Measurements from ENCODE around the gene CDV3.

Gene CDV3

DNA sequence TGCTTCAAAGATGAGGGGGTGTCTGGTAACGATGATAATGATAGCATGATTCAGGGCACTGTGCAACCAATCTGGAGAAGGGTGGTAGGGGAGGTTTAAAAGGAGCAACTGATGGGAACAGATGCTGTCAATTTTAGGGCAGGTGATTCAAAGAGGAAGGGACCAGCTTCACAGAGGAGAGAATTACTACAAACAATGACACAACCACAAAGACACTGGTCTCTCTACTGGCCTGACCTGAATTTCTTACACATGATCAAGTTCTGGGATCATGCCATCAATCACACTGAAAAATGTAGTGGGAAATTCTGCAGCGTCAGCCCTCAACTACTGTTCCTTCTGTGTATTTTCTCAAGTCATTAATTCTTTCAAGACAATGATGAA lies 2.6 kb upstream of the CDV3 start:
- no peaks in the 10 kb centered on the region for H3K27me3 ChIP-seq (ENCODE audit: control insufficient read depth, insufficient read depth, low read length)
- H3K4me3 ChIP-seq (ENCODE audit: low read depth, low read length), result no peak overlapping the region
- no peaks in the 10 kb centered on the region for H3K9me3 ChIP-seq (ENCODE audit: control insufficient read depth, insufficient read depth, low read length)
- peaks cover 10% of the 10 kb centered on the region for H3K4me1 ChIP-seq (ENCODE audit: control insufficient read depth, insufficient read depth, low read length)
- H3K36me3 ChIP-seq (ENCODE audit: control insufficient read depth, insufficient read depth, low read length), result no peaks in the 10 kb centered on the region
- no peak overlapping the region for H3K9ac ChIP-seq (ENCODE audit: low read depth, low read length)

DNA sequence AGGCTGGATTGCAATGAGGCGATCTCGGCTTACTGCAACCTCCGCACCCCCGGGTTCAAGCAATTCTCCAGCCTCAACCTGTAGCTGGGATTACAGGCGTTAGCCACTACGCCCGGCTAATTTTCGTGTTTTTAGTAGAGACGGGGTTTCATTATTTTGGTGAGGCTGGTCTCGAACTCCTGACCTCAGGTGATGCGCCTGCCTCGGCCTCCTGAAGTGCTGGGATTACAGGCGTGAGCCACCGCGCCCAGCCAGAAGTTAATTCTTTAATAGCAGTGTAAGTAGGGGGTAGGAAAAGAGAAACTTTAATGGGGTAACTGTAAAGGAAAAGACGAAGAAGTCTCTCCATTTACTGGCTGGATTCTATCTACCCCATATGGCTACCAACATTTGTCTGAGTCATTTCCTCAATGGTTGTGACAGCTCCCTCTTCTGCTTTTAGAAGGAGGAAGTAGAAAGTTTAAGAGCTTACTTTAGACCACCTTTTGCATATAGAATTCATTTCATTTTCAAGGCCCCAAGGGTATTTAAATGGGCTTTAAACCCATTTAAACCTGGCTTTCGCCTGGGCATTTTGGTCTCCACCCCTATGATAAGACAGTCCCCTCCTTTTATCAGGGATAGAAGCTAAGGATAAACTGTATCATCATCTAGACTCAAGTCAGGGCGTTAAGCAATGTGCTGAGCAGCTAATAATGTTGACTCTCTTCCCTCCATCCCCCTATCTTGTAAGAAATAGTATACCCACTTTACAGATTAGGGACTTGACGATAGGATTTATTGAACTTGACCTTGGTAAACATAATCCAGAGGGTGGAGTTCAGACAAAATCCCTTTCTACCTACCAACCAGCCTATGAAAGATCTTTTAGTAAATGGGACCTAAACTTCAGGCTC lies 1.1 kb upstream of the CDV3 start:
- H3K4me3 ChIP-seq (ENCODE audit: low read depth, low read length), result peak overlapping the region; percentile 43
- no peaks in the 10 kb centered on the region for H3K9me3 ChIP-seq (ENCODE audit: control insufficient read depth, insufficient read depth, low read length)
- H3K27me3 ChIP-seq (ENCODE audit: control insufficient read depth, insufficient read depth, low read length), result no peaks in the 10 kb centered on the region

DNA sequence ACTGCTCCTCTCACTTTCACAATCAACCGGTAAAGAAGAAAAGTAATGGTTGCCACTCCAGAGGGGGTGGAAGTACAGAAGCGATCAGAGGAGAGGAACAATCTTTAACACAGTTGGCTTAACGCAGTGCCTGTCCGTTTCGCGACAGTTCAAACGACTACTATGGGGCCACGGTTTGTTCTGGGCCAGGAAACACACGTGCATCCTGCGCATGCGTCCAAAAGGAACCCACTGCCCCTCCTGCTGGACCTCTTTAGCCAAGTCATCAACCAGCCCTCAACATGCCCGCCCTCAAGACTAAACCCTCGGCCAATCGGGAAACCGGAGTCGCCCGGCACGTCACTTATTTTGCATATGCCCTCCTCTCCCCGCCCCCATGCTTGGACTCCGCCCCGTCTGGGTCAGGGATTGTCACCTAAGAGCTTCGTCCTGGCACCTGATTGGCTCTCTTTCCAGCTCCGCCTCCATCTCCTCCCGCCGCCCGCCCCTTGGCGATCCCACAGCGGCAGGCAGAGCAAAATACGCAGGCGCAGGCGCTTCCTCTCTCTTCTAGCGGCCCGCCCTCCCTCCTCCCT lies 345 bp upstream of the CDV3 start:
- H3K36me3 ChIP-seq (ENCODE audit: control insufficient read depth, insufficient read depth, low read length), result peaks cover 5% of the 10 kb centered on the region
- H3K4me3 ChIP-seq (ENCODE audit: low read depth, low read length), result peak overlapping the region; percentile 61
- H3K4me1 ChIP-seq (ENCODE audit: control insufficient read depth, insufficient read depth, low read length), result peaks cover 12% of the 10 kb centered on the region
- no peaks in the 10 kb centered on the region for H3K9me3 ChIP-seq (ENCODE audit: control insufficient read depth, insufficient read depth, low read length)
- no peaks in the 10 kb centered on the region for H3K27me3 ChIP-seq (ENCODE audit: control insufficient read depth, insufficient read depth, low read length)
- no peak overlapping the region for H3K9ac ChIP-seq (ENCODE audit: low read depth, low read length)

More for the DNA sequence above, 1.1 kb upstream of the CDV3 start:
- H3K36me3 ChIP-seq (ENCODE audit: control insufficient read depth, insufficient read depth, low read length), result no peaks in the 10 kb centered on the region
- H3K4me1 ChIP-seq (ENCODE audit: control insufficient read depth, insufficient read depth, low read length), result peaks cover 10% of the 10 kb centered on the region
- H3K9ac ChIP-seq (ENCODE audit: low read depth, low read length), result no peak overlapping the region

DNA sequence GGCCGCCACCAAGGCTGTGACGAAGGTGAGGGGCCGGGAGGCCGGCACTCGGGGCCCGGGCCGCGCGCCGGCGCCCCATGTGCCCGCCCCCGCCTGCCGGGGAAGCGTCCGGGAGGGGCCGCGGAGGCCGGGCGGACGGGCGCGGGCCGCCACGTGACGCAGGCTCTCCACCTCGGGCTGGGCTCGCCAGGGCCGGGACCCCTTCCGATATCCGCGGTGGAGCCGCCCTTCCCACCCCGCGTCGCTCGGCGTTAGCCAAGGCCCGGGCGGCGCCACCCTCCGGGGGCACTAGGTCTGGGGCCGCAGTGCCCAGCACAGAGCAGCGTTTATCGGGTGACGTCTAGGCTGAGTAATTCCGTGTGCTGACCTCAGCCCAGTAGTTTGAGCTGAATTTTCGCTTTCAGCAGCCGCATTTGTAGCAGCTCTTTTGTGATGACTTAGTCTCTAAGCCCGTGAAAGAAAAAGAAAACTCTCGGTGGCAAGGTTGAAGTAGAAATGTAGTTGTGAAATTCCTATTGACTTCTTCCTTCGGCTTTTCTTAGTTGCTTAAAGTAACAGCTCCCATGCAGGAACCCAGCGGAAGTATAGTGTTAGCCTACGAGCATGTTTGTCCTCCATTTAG lies 885 bp downstream of the CDV3 start:
- Histone ChIP-seq H3K4me1 (ENCODE audit: control insufficient read depth, insufficient read depth, low read length) (peaks cover 14% of the 10 kb centered on the region), H3K4me3 (ENCODE audit: low read depth, low read length) (peak overlapping the region; percentile 90), H3K9ac (ENCODE audit: low read depth, low read length) (peak overlapping the region; percentile 95), H3K36me3 (ENCODE audit: control insufficient read depth, insufficient read depth, low read length) (peaks cover 10% of the 10 kb centered on the region), H3K27me3 (ENCODE audit: control insufficient read depth, insufficient read depth, low read length) (no peaks in the 10 kb centered on the region), H3K9me3 (ENCODE audit: control insufficient read depth, insufficient read depth, low read length) (no peaks in the 10 kb centered on the region)

DNA sequence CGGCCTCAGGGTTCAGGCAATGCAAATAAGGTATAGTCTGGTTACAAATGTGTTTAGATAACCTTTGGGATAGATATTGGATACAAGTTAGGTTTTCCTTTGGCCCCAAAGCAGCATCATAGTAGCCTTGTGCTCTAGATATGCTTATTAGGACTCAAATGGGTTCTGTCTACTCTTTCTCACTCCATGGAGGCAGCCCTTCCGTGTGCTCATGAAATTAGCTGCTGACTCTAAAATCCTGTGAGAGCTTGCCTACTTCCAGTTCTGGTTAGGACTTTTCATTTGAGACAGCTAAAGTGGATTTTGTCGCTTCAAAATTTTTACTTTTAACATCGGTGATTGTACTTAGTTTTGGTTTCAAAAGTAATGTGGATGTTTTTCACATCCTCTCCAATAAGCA lies 1.6 kb downstream of the CDV3 start:
- Histone ChIP-seq H3K27me3 (ENCODE audit: control insufficient read depth, insufficient read depth, low read length) (no peaks in the 10 kb centered on the region), H3K9me3 (ENCODE audit: control insufficient read depth, insufficient read depth, low read length) (no peaks in the 10 kb centered on the region), H3K36me3 (ENCODE audit: control insufficient read depth, insufficient read depth, low read length) (peaks cover 10% of the 10 kb centered on the region), H3K4me1 (ENCODE audit: control insufficient read depth, insufficient read depth, low read length) (peaks cover 13% of the 10 kb centered on the region), H3K4me3 (ENCODE audit: low read depth, low read length) (peak overlapping the region; percentile 90), H3K9ac (ENCODE audit: low read depth, low read length) (peak overlapping the region; percentile 95)

DNA sequence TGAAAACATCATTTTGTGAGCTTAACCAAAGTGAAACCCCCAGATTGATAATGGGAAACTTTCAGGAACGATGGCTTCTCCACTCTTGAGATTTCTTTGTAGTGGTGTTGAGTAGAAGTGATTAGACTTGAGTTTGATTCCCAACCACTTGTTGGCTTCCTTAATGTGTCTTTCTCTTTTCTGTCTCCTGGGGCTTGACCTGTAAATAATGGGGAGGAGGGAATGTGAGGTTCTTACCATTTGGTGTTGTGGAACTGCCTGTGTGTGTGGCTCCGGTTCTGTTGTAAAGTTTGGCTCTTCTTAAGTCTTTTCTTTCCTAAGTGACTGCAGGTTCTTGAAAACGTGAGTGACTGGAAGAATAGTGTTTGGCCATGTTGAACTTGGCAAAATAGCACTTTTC lies 2.7 kb downstream of the CDV3 start:
- peak overlapping the region; percentile 90 for H3K4me3 ChIP-seq (ENCODE audit: low read depth, low read length)
- H3K9ac ChIP-seq (ENCODE audit: low read depth, low read length), result no peak overlapping the region
- peaks cover 10% of the 10 kb centered on the region for H3K36me3 ChIP-seq (ENCODE audit: control insufficient read depth, insufficient read depth, low read length)
- H3K9me3 ChIP-seq (ENCODE audit: control insufficient read depth, insufficient read depth, low read length), result no peaks in the 10 kb centered on the region
- H3K27me3 ChIP-seq (ENCODE audit: control insufficient read depth, insufficient read depth, low read length), result no peaks in the 10 kb centered on the region
- peaks cover 10% of the 10 kb centered on the region for H3K4me1 ChIP-seq (ENCODE audit: control insufficient read depth, insufficient read depth, low read length)

DNA sequence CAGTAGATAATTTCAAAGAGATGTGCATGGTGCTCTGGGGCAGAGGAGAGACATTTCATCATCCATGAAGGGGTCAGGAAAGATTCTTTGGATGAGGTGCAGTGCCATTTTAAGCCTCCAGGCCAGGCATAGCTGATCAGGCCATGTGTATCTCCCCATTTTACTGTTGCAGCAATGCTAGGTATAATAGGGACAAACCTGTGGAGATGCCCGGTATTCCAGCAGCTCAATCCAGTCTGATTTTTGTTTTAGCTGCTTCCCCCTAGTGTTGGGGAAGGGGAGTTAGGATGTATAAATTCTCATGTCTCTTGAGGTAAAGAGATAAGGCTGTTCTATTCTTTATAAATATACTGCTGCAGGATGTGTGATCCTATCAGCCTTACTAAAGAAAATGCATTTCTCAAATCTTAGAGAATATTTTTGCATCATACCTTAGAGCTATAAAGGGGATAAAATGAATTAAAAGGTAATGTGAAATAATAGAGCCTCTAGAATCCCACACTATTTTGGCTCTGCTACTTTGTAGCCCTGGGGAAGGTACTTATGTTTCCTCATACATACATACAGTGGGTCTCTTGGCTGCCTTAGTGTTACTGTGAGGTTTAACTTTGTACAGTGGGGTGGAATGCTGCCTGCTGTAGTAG lies 5.2 kb downstream of the CDV3 start:
- Histone ChIP-seq H3K9ac (ENCODE audit: low read depth, low read length) (no peak overlapping the region), H3K4me3 (ENCODE audit: low read depth, low read length) (no peak overlapping the region), H3K4me1 (ENCODE audit: control insufficient read depth, insufficient read depth, low read length) (peaks cover 7% of the 10 kb centered on the region), H3K27me3 (ENCODE audit: control insufficient read depth, insufficient read depth, low read length) (no peaks in the 10 kb centered on the region), H3K9me3 (ENCODE audit: control insufficient read depth, insufficient read depth, low read length) (no peaks in the 10 kb centered on the region), H3K36me3 (ENCODE audit: control insufficient read depth, insufficient read depth, low read length) (peaks cover 15% of the 10 kb centered on the region)

DNA sequence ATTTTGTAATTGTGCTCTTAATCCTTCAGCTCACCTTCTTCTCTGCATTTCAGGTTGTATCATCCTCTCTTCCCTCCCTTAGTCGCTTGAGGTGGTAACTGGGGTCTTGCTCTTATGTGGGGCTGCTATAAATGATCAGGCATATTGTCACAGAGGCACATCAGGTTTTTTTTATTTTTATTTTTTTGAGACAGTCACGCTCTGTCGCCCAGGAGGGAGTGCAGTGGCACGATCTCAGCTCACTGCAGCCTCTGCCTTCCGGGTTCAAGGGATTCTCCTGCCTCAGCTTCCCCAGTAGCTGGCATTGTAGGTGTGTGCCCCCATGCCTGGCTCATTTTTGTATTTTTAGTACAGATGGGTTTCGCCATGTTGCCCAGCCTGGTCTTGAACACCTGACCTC lies 9.9 kb downstream of the CDV3 start:
- H3K36me3 ChIP-seq (ENCODE audit: control insufficient read depth, insufficient read depth, low read length), result peaks cover 37% of the 10 kb centered on the region
- no peak overlapping the region for H3K4me3 ChIP-seq (ENCODE audit: low read depth, low read length)
- no peaks in the 10 kb centered on the region for H3K9me3 ChIP-seq (ENCODE audit: control insufficient read depth, insufficient read depth, low read length)
- H3K9ac ChIP-seq (ENCODE audit: low read depth, low read length), result no peak overlapping the region
- peaks cover 2% of the 10 kb centered on the region for H3K4me1 ChIP-seq (ENCODE audit: control insufficient read depth, insufficient read depth, low read length)
- no peaks in the 10 kb centered on the region for H3K27me3 ChIP-seq (ENCODE audit: control insufficient read depth, insufficient read depth, low read length)

DNA sequence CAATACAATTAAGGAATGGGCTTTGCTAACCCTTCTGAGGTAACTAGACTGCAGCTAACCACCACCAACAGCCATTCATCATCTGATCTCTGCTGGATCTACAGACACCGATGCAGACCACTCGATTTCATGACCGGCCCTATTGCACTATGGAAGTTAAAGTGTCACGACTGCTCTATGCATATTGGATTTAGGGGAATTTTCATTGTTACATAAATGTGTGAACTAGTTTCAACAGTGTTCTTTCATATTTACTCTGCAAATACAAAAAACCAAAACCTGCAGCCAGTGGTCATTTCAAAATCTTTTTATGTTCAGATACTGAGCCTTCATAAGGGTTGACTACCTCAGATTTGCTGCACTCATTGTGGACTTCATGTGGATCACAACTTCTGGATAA lies 14.5 kb downstream of the CDV3 start:
- Histone ChIP-seq H3K4me1 (ENCODE audit: control insufficient read depth, insufficient read depth, low read length) (no peaks in the 10 kb centered on the region), H3K36me3 (ENCODE audit: control insufficient read depth, insufficient read depth, low read length) (peaks cover 37% of the 10 kb centered on the region)

DNA sequence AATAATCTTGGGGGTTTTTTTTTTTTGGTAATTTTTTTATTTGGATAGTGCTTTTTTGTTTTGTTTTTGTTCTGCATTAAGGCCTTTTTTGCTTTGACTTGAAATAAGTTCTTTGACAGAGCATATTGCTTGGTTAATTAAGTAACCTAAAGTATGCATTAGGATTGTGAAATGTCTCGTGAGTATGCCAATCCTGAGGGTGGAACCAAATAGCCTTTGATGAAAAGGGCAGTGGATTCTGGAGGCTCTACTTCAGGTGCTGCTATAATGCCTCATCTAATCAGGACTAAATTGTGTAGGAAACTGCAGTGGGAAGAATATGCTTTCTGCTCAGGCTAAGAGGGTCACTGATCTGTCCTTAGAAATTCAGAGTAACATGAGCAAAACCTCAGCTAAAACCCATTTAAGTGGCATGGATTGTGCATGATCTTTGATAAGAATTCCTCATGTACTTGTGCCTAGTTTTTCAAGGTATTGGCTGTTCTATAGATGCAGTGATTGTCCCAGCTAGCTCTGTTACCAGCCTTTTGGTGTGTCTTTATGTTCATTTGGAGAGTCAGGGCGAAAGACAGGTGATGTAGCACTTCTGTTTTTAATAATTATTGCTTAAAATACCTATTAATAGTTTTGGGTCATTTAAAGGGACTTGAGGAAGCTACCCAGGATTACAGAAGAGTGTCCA lies 15.4 kb downstream of the CDV3 start:
- no peaks in the 10 kb centered on the region for H3K4me1 ChIP-seq (ENCODE audit: control insufficient read depth, insufficient read depth, low read length)
- peaks cover 37% of the 10 kb centered on the region for H3K36me3 ChIP-seq (ENCODE audit: control insufficient read depth, insufficient read depth, low read length)
- H3K9me3 ChIP-seq (ENCODE audit: control insufficient read depth, insufficient read depth, low read length), result no peaks in the 10 kb centered on the region
- no peak overlapping the region for H3K4me3 ChIP-seq (ENCODE audit: low read depth, low read length)
- H3K9ac ChIP-seq (ENCODE audit: low read depth, low read length), result no peak overlapping the region
- H3K27me3 ChIP-seq (ENCODE audit: control insufficient read depth, insufficient read depth, low read length), result no peaks in the 10 kb centered on the region

More for the DNA sequence above, 14.5 kb downstream of the CDV3 start:
- H3K27me3 ChIP-seq (ENCODE audit: control insufficient read depth, insufficient read depth, low read length), result no peaks in the 10 kb centered on the region
- H3K9ac ChIP-seq (ENCODE audit: low read depth, low read length), result no peak overlapping the region
- no peak overlapping the region for H3K4me3 ChIP-seq (ENCODE audit: low read depth, low read length)
- H3K9me3 ChIP-seq (ENCODE audit: control insufficient read depth, insufficient read depth, low read length), result no peaks in the 10 kb centered on the region

DNA sequence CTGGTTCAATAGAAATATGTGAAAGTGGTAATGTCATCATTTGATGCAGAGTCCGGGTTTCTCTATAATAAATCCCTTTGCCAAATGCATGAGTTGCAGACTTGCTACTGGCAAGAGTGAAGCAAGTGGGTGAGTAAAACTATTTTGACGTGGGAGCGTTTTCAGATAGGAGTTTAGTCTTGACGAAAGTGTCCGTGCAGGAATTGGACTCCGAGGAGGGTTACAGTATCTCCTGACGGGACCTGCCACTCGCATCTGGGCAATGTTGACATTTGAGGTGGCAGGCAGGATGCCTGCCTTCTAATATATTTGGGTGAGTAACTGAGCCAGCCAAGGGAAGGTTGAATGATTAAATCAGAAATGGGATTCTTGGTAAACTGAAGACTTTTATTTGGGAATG lies 16.0 kb downstream of the CDV3 start:
- Histone ChIP-seq H3K4me3 (ENCODE audit: low read depth, low read length) (no peak overlapping the region), H3K9me3 (ENCODE audit: control insufficient read depth, insufficient read depth, low read length) (no peaks in the 10 kb centered on the region), H3K9ac (ENCODE audit: low read depth, low read length) (no peak overlapping the region), H3K27me3 (ENCODE audit: control insufficient read depth, insufficient read depth, low read length) (no peaks in the 10 kb centered on the region), H3K4me1 (ENCODE audit: control insufficient read depth, insufficient read depth, low read length) (no peaks in the 10 kb centered on the region), H3K36me3 (ENCODE audit: control insufficient read depth, insufficient read depth, low read length) (peaks cover 33% of the 10 kb centered on the region)
